Neural cell (in vitro differentiated cells): ENCODE results near the gene UNC93B1. TPM values are rescaled to one million over a fixed set of nuclear protein-coding genes. Genes with fewer than 3 reads are reported as not detected.

Experiments
- H2AFZ ChIP-seq: fragments of 200-600, 300-800 bp; sonication (generic), shearing (Covaris generic); 2 replicates; pipeline ENCODE4 v1.6.0; 2014; ENCODE audit warnings: low read depth, mild to moderate bottlenecking, antibody characterized with exemption, low read length, moderate library complexity
- H3F3A ChIP-seq: fragments of 200-600 bp; shearing (Covaris generic); 2 replicates; pipeline ENCODE4 v1.6.1; 2016; ENCODE audit warnings: mild to moderate bottlenecking, moderate library complexity, mixed read lengths, antibody characterized with exemption, low read length; ENCODE audit not compliant: insufficient read depth, poor library complexity, severe bottlenecking
- H3K27ac ChIP-seq: fragments of 200-600, 300-800 bp; sonication (generic), shearing (Covaris generic); 2 replicates; pipeline ENCODE4 v1.5.1; 2014; ENCODE audit warnings: mild to moderate bottlenecking, low read length, moderate library complexity
- H3K27me3 ChIP-seq: fragments of 300-800, 200-600 bp; sonication (generic), shearing (Covaris generic); 2 replicates; pipeline ENCODE4 v1.6.0; 2014; ENCODE audit warnings: mild to moderate bottlenecking, low read depth, low read length, moderate library complexity; ENCODE audit not compliant: insufficient read depth
- H3K36me3 ChIP-seq: fragments of 300-800, 200-600 bp; sonication (generic), shearing (Covaris generic); 2 replicates; pipeline ENCODE4 v1.5.1; 2014; ENCODE audit warnings: mild to moderate bottlenecking, antibody characterized with exemption, low read length, moderate library complexity; ENCODE audit not compliant: insufficient read depth
- H3K4me2 ChIP-seq: fragments of 300-800, 200-600 bp; sonication (generic), shearing (Covaris generic); 2 replicates; pipeline ENCODE4 v1.6.0; 2014; ENCODE audit warnings: mild to moderate bottlenecking, low read length
- H3K4me3 ChIP-seq: fragments of 300-800, 200-600 bp; sonication (generic), shearing (Covaris generic); 2 replicates; pipeline ENCODE4 v1.5.1; 2014; ENCODE audit warnings: mild to moderate bottlenecking, low read length, moderate library complexity
- H3K79me2 ChIP-seq: fragments of 200-600 bp; shearing (Covaris generic); replicated peaks from 2 replicates; pipeline ENCODE4 v1.6.0; 2014; ENCODE audit warnings: mild to moderate bottlenecking, low read length, moderate library complexity; ENCODE audit not compliant: insufficient read depth
- H3K9ac ChIP-seq: fragments of 300-800, 200-600 bp; sonication (generic), shearing (Covaris generic); 2 replicates; pipeline ENCODE4 v1.6.1; 2016; ENCODE audit warnings: mild to moderate bottlenecking, low read length, mixed read lengths
- H3K9me2 ChIP-seq: fragments of 200-600 bp; shearing (Covaris generic); 2 replicates; pipeline ENCODE4 v1.6.1; 2016; ENCODE audit warnings: mild to moderate bottlenecking, low read length, mixed read lengths; ENCODE audit not compliant: insufficient read depth
- H3K9me3 ChIP-seq: fragments of 200-600, 300-800 bp; sonication (generic), shearing (Covaris generic); 2 replicates; pipeline ENCODE4 v1.6.1; 2016; ENCODE audit warnings: mild to moderate bottlenecking, mixed run types, low read length, moderate library complexity, mixed read lengths
- H4K20me1 ChIP-seq: fragments of 200-600 bp; shearing (Covaris generic); 2 replicates; pipeline ENCODE4 v1.6.1; 2016; ENCODE audit warnings: mild to moderate bottlenecking, mixed run types; ENCODE audit not compliant: insufficient read depth
- CTCF ChIP-seq: fragments of 450-650 bp; IDR thresholded peaks from 2 replicates; pipeline ENCODE4 v1.5.1; 2014; ENCODE audit warnings: antibody characterized with exemption, mild to moderate bottlenecking, moderate library complexity; ENCODE audit not compliant: poor library complexity, severe bottlenecking
- EP300 ChIP-seq: fragments of 450-650 bp; conservative IDR thresholded peaks from 2 replicates; pipeline ENCODE4 v1.6.1; 2014; ENCODE audit warnings: antibody characterized with exemption, mild to moderate bottlenecking, moderate library complexity; ENCODE audit not compliant: poor library complexity, severe bottlenecking
- EZH2 ChIP-seq: fragments of 200-600, 300-800 bp; shearing (Covaris generic), sonication (generic); IDR thresholded peaks from 2 replicates; pipeline ENCODE4 v1.6.1; 2014; ENCODE audit warnings: antibody characterized with exemption, low read length, borderline replicate concordance, mild to moderate bottlenecking; ENCODE audit not compliant: insufficient read depth, poor library complexity, severe bottlenecking
- MXI1 ChIP-seq: fragments of 450-650 bp; conservative IDR thresholded peaks from 2 replicates; pipeline ENCODE4 v1.6.1; 2014; ENCODE audit warnings: antibody characterized with exemption, mild to moderate bottlenecking; ENCODE audit not compliant: poor library complexity, severe bottlenecking
- POLR2AphosphoS5 ChIP-seq: IDR thresholded peaks from 2 replicates; pipeline ENCODE4 v1.6.1; 2012
- RAD21 ChIP-seq: fragments of 450-650 bp; conservative IDR thresholded peaks from 2 replicates; pipeline ENCODE4 v1.6.1; 2014; ENCODE audit warnings: antibody characterized with exemption, mild to moderate bottlenecking, moderate library complexity
- SMC3 ChIP-seq: fragments of 450-650 bp; conservative IDR thresholded peaks from 2 replicates; pipeline ENCODE4 v1.6.1; 2014; ENCODE audit warnings: antibody characterized with exemption, mild to moderate bottlenecking, moderate library complexity; ENCODE audit not compliant: poor library complexity
- TAF1 ChIP-seq: IDR thresholded peaks from 2 replicates; pipeline ENCODE4 v1.6.1; 2012; ENCODE audit warnings: low read depth
- polyA plus RNA-seq: library from polyadenylated mRNA; depleted of rRNA; stranded (reverse); fragments of >200 nt; gene quantifications from 2 replicates; pipeline ENCODE4 v1.2.3, GENCODE V29; 2014
- TF ChIP-seq, protein P1 (sequence below): IDR thresholded peaks from 2 replicates; pipeline ENCODE4 v1.6.1; 2012; ENCODE audit warnings: borderline replicate concordance

Gene UNC93B1
- polyA plus RNA-seq, 1 donor from 2014 or later, result 0.19 TPM

DNA sequence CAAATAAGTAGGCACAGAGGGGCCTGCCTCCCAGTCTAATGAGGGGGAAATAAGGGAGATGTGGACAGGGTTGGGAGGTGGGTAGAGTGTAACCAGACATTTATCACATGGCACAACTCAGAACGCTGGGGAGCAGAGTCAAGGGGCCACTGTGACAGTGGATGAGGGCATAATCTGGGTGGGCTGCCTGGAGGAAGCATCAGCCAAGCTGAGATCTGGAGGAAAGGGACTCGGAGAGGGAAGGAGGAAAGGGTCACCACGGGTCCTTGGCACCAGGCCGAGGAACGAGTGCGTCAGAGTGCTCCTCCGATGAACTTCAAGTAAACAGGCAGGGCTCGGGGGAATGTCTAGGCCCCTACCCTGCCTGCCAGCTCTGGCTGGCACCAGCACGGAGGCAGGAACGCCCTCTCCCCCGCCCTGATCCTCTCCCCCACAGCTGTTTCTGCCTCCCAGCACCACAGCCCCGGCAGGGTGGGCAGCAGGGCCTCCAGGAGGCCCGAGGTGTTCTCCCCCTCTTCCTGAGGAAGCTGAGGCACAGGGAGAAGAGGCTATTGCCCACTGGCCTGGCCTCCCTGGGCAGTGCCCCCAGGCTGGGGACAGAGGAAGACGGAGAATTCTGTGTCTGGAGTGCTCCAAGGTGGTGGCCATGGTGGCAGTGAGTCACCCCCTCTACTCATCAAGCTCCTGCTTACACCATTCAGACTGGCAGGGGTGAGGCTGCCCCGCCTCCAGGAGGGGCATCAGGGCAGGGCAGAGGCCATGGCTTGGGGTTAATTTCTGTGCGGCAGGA, 10.5 kb upstream of the UNC93B1 start:
- no peak overlapping the region for H3K4me3 ChIP-seq
- H4K20me1 ChIP-seq, result no peaks in the 10 kb centered on the region
- no peaks in the 10 kb centered on the region for H3K9me2 ChIP-seq
- TF ChIP-seq, protein P1, sequence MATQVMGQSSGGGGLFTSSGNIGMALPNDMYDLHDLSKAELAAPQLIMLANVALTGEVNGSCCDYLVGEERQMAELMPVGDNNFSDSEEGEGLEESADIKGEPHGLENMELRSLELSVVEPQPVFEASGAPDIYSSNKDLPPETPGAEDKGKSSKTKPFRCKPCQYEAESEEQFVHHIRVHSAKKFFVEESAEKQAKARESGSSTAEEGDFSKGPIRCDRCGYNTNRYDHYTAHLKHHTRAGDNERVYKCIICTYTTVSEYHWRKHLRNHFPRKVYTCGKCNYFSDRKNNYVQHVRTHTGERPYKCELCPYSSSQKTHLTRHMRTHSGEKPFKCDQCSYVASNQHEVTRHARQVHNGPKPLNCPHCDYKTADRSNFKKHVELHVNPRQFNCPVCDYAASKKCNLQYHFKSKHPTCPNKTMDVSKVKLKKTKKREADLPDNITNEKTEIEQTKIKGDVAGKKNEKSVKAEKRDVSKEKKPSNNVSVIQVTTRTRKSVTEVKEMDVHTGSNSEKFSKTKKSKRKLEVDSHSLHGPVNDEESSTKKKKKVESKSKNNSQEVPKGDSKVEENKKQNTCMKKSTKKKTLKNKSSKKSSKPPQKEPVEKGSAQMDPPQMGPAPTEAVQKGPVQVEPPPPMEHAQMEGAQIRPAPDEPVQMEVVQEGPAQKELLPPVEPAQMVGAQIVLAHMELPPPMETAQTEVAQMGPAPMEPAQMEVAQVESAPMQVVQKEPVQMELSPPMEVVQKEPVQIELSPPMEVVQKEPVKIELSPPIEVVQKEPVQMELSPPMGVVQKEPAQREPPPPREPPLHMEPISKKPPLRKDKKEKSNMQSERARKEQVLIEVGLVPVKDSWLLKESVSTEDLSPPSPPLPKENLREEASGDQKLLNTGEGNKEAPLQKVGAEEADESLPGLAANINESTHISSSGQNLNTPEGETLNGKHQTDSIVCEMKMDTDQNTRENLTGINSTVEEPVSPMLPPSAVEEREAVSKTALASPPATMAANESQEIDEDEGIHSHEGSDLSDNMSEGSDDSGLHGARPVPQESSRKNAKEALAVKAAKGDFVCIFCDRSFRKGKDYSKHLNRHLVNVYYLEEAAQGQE, result no peak
- no peak for TF ChIP-seq EP300
- TF ChIP-seq MXI1, result no peak
- no peak for TF ChIP-seq EZH2
- no peak for TF ChIP-seq CTCF
- no peak for TF ChIP-seq SMC3
- TF ChIP-seq POLR2AphosphoS5, result no peak
- TF ChIP-seq RAD21, result no peak
- TF ChIP-seq TAF1, result no peak
- H3K27ac ChIP-seq, result no peak overlapping the region
- H3K4me2 ChIP-seq, result no peak overlapping the region
- no peaks in the 10 kb centered on the region for H3K36me3 ChIP-seq
- no peaks in the 10 kb centered on the region for H3K27me3 ChIP-seq
- no peaks in the 10 kb centered on the region for H3K9me3 ChIP-seq
- no peaks in the 10 kb centered on the region for H3F3A ChIP-seq
- no peaks in the 10 kb centered on the region for H3K79me2 ChIP-seq
- no peak overlapping the region for H3K9ac ChIP-seq
- no peak overlapping the region for H2AFZ ChIP-seq

DNA sequence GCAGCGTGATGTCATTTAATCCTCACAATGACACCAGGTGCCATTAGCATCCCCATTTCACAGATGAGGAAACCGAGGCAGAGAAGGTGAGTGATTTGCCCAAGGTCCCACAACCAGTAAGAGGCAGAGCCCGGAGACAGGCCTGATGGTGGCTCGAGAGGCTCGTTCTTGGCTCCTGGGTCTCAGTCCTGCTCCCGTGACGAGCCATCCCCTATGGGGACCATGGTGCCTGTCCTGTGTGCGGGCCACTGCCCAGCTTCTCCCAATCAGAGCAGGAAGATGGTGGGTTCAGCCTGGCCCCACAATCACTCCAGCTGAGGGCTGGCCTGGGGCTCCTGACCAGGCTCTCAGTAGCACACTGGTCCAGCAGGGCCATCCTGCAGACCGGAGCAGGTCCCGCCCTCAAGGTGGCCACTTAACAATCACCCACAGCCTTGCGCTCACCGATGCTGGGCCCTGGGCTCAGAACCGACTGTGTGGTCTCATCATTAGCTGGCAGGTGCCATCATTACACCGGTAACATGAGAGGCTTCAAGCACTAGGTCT, 9.8 kb upstream of the UNC93B1 start:
- Histone ChIP-seq H3K4me3 (no peak overlapping the region), H3K36me3 (no peaks in the 10 kb centered on the region), H3K9me3 (no peaks in the 10 kb centered on the region), H3K9me2 (no peaks in the 10 kb centered on the region), H3F3A (no peaks in the 10 kb centered on the region), H3K4me2 (no peak overlapping the region), H3K27ac (no peak overlapping the region), H3K27me3 (no peaks in the 10 kb centered on the region), H3K79me2 (no peaks in the 10 kb centered on the region), H2AFZ (no peak overlapping the region), H3K9ac (no peak overlapping the region), H4K20me1 (no peaks in the 10 kb centered on the region)
- TF ChIP-seq EP300, result no peak
- TF ChIP-seq EZH2, result no peak
- TF ChIP-seq SMC3, result no peak
- TF ChIP-seq, protein P1, result no peak
- TF ChIP-seq MXI1, result no peak
- no peak for TF ChIP-seq TAF1
- TF ChIP-seq CTCF, result no peak
- TF ChIP-seq POLR2AphosphoS5, result no peak
- TF ChIP-seq RAD21, result no peak
